MCF 10A (cell line): ENCODE results near the gene MST1. TPM values are rescaled to one million over a fixed set of nuclear protein-coding genes. Genes with fewer than 3 reads are reported as not detected.

Source experiments
- BruUV-seq: library from RNA; stranded (reverse); fragments of 400-500 nt; replicated peaks from 2 replicates; lab custom pipeline; 2021; lab: Mats Ljungman, UMichigan
- CTCF ChIA-PET: fragments of 300-600 bp; sonication (Branson Sonifier 250); formaldehyde crosslinking; extraction: SDS; loops from one replicate; lab custom pipeline; 2021; ENCODE audit warnings: antibody characterized with exemption, inconsistent platforms; lab: Yijun Ruan, JAX
- POLR2A ChIA-PET: fragments of 300-600, 350-650 bp; sonication (Branson Sonifier 250); formaldehyde crosslinking; extraction: SDS; loops from one replicate; lab custom pipeline; 2020; ENCODE audit warnings: antibody characterized with exemption, inconsistent platforms; lab: Yijun Ruan, JAX
- DNase-seq: peaks from one replicate; pipeline ENCODE4 v3.0.0-alpha.2; 2018; ENCODE audit not compliant: unreplicated experiment
- H3K27ac Mint-ChIP-seq: one replicate; pipeline ENCODE4 v1.8.0; 2022; ENCODE audit warnings: mild to moderate bottlenecking, low read depth, mixed read lengths; ENCODE audit not compliant: unreplicated experiment
- H3K27me3 Mint-ChIP-seq: one replicate; pipeline ENCODE4 v1.8.0; 2022; ENCODE audit warnings: mixed read lengths; ENCODE audit not compliant: insufficient read depth, unreplicated experiment
- H3K36me3 Mint-ChIP-seq: one replicate; pipeline ENCODE4 v1.8.0; 2022; ENCODE audit warnings: mild to moderate bottlenecking, moderate library complexity, mixed read lengths; ENCODE audit not compliant: insufficient read depth, unreplicated experiment
- H3K4me1 Mint-ChIP-seq: one replicate; pipeline ENCODE4 v1.8.0; 2022; ENCODE audit warnings: mixed read lengths; ENCODE audit not compliant: insufficient read depth, unreplicated experiment
- H3K4me3 Mint-ChIP-seq: one replicate; pipeline ENCODE4 v1.8.0; 2022; ENCODE audit warnings: mild to moderate bottlenecking, moderate library complexity, mixed read lengths; ENCODE audit not compliant: unreplicated experiment
- H3K9me3 Mint-ChIP-seq: one replicate; pipeline ENCODE4 v1.8.0; 2022; ENCODE audit warnings: mixed read lengths; ENCODE audit not compliant: unreplicated experiment
- CTCF ChIP-seq: fragments of 200-600 bp; IDR thresholded peaks from one replicate; pipeline ENCODE4 v1.8.0; 2022; ENCODE audit warnings: antibody characterized with exemption, mild to moderate bottlenecking; ENCODE audit not compliant: unreplicated experiment
- intact Hi-C: fragments of 100-400 bp; cut with micrococcal nuclease; formaldehyde crosslinking; loops from 2 replicates; pipeline ENCODE4 v1.14.1; 2022
- total RNA-seq: library from RNA; stranded (reverse); gene quantifications from 2 replicates; pipeline ENCODE4 v1.2.3, GENCODE V29; 2022

MST1 gene
- total RNA-seq, 1 experiment from 2014 or later = 18.2 TPM

DNA sequence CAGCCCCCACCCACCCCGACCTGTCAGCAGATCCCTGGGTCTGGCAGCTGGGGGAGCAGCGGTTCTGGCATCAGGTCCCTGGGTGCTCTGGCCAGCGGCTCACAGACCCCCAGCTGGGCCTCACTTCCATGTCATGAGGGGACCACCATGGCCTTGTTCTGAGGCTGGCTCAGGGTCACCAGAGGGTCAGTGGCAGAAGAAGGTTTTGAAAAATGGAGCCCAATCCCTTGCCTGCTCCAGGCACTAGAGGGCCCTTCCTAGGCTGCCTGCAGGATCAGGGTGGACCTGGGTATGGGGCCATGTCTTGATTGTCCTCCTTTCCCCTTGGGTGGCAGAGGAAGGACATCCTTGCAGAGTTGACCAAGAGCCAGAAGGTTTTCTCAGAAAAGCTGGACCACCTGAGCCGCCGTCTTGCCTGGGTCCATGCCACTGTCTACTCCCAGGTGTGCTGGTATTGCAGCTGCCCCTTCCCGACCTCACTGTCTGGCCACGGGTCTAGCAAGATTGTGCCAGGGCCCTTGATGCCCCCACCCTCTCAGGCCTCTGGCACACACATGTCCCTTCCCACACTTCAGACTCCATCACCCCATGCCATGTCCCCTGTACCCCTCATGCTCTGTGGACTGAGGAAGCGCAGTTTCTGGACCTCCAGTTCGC is 17.3 kb upstream of the MST1 start:
- intact Hi-C loops = no loop called here
- no peak for TF ChIP-seq CTCF
- ChIA-PET POLR2A (no interaction called here), CTCF (no interaction called here)
- H3K4me1 Mint-ChIP-seq = peaks cover 14% of the 10 kb centered on the region
- no peaks in the 10 kb centered on the region for H3K9me3 Mint-ChIP-seq
- BruUV-seq = no TSS peak
- no peaks in the 10 kb centered on the region for H3K36me3 Mint-ChIP-seq
- no peak overlapping the region for H3K4me3 Mint-ChIP-seq
- H3K27me3 Mint-ChIP-seq = no peaks in the 10 kb centered on the region
- no peak overlapping the region for H3K27ac Mint-ChIP-seq
- DNase-seq = no peak

- Mint-ChIP-seq H3K27ac (no peak overlapping the region), H3K9me3 (no peaks in the 10 kb centered on the region), H3K4me3 (no peak overlapping the region), H3K4me1 (peaks cover 14% of the 10 kb centered on the region), H3K27me3 (no peaks in the 10 kb centered on the region), H3K36me3 (no peaks in the 10 kb centered on the region)
- CTCF ChIA-PET = interaction anchor here (0.7 kb wide), 1 partner anchor 157 kb away, joined by 3 read pairs; no protein-coding TSS in a partner anchor
- no peak for DNase-seq
- BruUV-seq = no TSS peak
- intact Hi-C loops = no loop called here
- TF ChIP-seq CTCF = no peak
- POLR2A ChIA-PET = no interaction called here
Measured at GRCh38 chr3:49705390-49705960, 16.2 kb upstream of the MST1 start.

GRCh38 chr3:49704629-49705028 is 15.4 kb upstream of the MST1 start:
- Mint-ChIP-seq H3K4me3 (no peak overlapping the region), H3K27me3 (no peaks in the 10 kb centered on the region), H3K36me3 (no peaks in the 10 kb centered on the region), H3K9me3 (no peaks in the 10 kb centered on the region), H3K4me1 (peaks cover 14% of the 10 kb centered on the region), H3K27ac (no peak overlapping the region)
- no TSS peak for BruUV-seq
- ChIA-PET POLR2A (no interaction called here), CTCF (no interaction called here)
- no peak for TF ChIP-seq CTCF
- DNase-seq = no peak
- intact Hi-C loops = no loop called here

- DNase-seq = no peak
- intact Hi-C loops = loop anchor here (1.0 kb wide), 2 partner anchors 135 to 202 kb away; no protein-coding TSS in a partner anchor
- TF ChIP-seq CTCF = no peak
- Mint-ChIP-seq H3K4me3 (no peak overlapping the region), H3K27me3 (no peaks in the 10 kb centered on the region), H3K27ac (no peak overlapping the region), H3K4me1 (peaks cover 14% of the 10 kb centered on the region), H3K36me3 (no peaks in the 10 kb centered on the region), H3K9me3 (no peaks in the 10 kb centered on the region)
- BruUV-seq = no TSS peak
- ChIA-PET CTCF (interaction anchor here (0.6 to 1.1 kb wide), 6 partner anchors 8 to 202 kb away, joined by 3 to 5 read pairs (median 3); no protein-coding TSS in a partner anchor), POLR2A (no interaction called here)
Measured at GRCh38 chr3:49703956-49704355, 14.7 kb upstream of the MST1 start.
